GM21381 (cell line): ENCODE results near the gene ALDH6A1.

Experiments
- ATAC-seq: cut with Tn5 transposase; IDR thresholded peaks from one replicate; pipeline ENCODE4 v1.9.1; 2021; ENCODE audit warnings: mild to moderate bottlenecking, moderate library complexity; ENCODE audit not compliant: unreplicated experiment

The ALDH6A1 gene

GRCh38 chr14:74049876-74050495, 34.3 kb downstream of the ALDH6A1 start:
- ATAC-seq = no peak

DNA sequence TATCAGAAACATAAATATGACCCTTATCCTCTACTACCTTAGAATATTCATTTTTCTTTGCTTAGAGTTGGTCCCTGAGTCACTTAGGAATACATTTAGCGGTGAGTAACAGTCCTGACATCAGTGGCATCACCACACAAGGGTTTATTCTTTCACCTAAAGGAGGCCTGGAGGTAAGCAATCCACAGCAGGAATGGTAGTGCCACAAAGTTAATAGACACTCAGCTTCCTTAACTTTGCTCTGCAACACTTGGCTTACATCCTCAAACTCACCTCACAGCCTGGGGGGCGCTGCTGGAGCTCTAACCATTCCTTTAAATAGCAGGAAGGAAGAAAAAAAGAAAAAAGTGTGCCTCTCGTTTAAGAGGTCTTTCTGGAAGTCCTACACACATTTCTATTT, 36.0 kb downstream of the ALDH6A1 start:
- ATAC-seq = no peak

DNA sequence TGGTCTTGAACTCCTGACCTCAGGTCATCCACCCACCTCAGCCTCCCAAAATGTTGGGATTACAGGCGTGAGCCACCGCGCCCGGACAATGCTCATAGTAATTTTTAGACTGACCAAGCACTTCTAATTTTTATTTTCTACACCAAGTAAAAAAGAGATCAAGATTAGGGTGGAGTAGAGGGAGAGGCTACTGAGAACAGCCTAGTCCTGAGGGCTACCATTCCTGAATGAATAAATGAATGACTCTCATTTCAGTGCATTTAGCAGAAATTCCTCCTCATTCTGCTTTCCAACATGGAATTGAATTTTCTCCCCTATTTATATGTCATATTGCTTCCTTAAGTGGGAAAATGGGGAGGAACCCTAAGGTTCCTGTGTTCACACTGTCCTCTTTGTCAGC, 38.7 kb downstream of the ALDH6A1 start:
- ATAC-seq = no peak

- no peak for ATAC-seq
Observed at GRCh38 chr14:74042296-74042695, 42.0 kb downstream of the ALDH6A1 start.

DNA sequence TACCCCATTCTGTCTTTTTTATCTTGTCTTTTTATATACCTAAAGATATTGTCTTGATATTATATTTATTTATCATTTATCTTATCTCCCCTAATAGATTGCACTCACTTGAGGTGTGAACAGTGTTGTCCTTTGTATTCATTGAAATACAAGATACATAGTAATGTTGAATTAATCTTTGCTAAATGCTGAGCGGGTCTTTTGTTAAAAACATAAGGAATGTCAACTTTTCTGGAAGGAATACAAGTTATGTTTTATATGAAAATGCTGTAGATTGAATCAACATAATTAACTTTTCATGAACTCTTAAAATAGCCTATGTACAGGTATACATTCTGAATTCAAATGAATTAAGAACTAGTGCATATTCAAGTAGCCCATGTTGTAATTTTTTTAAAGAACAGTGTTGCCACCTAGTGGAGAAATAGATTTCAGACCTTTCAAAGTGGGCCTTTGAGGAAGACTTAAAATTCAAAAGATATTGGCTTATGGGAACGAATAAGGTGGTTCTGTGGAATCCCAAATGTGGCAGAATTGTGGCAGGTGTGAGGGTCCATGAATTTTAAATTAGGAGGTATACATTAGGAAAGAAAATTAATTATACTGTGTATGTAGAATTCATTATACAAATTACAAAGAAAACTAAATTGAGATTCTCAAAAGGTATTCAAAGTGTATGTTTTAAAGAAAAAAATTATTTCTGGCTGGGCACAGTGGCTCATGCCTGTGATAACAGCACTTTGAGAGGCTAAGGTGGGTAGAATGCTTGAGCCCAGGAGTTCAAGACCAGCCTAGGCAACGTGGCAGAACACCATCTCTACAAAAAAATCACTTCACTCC, 46.0 kb downstream of the ALDH6A1 start:
- no peak for ATAC-seq

DNA sequence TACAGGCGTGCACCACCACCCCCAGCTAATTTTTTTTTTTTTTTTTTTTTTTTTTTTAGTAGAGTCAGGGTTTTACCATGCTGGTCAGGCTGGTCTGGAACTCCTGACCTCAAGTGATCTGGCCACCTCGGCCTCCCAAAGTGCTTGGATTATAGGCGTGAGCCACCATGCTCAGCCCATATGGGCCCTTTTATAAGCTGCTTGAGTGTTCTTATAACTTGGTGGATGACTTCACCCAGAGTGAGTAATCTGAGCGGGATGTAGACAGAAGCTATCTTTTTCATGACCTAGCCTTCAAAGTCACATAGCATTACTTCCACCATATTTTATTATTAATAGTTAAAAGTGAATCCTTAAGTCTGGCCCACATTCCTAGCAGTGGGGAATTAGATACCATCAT, 48.7 kb downstream of the ALDH6A1 start:
- ATAC-seq = no peak

DNA sequence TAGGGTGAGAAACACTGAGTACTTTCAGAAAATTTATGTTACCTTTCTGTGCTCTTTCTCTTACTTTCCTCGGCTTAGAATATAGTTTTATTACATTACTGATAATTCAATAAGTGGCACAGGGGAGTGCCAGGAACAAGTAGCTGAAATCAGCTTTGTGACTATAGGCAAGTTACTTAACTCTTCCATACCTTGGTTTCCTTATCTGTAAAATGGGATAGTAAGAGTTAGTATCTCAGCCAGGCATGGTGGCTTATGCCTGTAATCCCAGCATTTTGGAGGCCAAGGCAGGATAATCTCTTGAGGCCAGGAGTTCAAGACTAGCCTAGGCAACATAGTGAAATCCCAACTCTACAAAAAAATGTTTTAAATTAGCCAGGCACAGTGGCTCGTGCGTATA, 49.7 kb downstream of the ALDH6A1 start:
- no peak for ATAC-seq

DNA sequence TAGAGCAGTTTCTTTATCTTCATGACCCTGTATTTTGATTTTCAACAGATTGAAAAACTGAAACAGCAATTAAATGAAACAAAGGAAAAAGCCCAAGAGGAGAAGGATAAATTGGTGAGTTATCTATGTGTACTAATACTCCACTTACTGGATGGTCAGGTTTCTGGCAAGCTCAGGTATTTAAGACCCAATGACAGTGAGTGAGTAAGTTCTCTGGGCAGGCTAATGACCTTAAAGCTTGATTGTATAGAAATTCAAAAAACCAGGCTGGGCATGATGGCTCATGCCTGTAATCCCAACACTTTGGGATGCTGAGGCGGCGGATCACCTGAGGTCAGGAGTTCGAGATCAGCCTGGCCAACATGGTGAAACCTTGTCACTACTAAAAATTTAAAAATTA, 55.1 kb downstream of the ALDH6A1 start:
- no peak for ATAC-seq

GRCh38 chr14:74022346-74022745, 61.9 kb downstream of the ALDH6A1 start:
- no peak for ATAC-seq

GRCh38 chr14:74019408-74020137, 64.7 kb downstream of the ALDH6A1 start:
- no peak for ATAC-seq

GRCh38 chr14:74018586-74019407, 65.5 kb downstream of the ALDH6A1 start, which contains the start of the genes BBOF1 and ENTPD5:
BBOF1 (plus strand) TSS chr14:74019349; CDS start chr14:74019479, 130 bp downstream.
ENTPD5 (minus strand) TSS chr14:74019288; CDS start chr14:73988102, 31,186 bp downstream.
- ATAC-seq = peak; percentile 94

DNA sequence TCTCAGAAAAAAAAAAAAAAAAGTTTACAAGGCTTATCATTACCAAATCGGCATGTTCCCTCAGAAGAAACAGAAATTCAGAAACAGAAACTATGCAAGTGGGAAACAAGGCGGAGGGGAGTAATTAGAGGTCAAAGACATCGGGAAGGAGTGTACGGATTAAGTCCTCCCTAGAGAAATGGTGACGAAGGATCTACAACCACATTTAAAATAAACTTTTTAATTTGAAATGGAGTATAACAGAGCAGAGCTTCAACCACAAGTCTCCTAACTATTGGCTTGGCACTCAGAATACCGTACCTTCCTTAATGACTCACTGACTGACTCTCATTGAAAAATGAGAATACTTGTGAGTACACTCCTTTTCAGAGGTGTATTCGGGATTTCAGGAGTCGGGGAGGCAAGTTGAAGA, 66.1 kb downstream of the ALDH6A1 start:
- no peak for ATAC-seq

DNA sequence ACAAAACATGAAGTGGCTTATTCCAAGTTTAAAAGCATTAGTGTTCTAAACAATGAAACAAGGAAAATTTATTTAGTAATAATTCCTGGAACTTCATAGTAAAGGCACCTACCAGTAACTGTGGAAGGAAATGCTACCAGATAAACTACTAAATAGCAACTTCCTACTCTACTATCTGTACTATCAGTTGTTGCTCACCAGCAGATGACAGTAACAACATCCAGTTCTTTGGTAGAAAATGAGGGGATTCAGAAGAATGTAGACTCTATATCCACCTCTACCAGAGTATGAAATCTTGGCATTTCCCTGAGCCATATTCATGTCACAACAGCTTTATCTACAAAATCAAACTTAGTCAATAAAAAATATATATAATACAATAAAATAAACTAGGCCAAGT, 68.3 kb downstream of the ALDH6A1 start:
- no peak for ATAC-seq

GRCh38 chr14:74015176-74015575, 69.1 kb downstream of the ALDH6A1 start:
- ATAC-seq = no peak

DNA sequence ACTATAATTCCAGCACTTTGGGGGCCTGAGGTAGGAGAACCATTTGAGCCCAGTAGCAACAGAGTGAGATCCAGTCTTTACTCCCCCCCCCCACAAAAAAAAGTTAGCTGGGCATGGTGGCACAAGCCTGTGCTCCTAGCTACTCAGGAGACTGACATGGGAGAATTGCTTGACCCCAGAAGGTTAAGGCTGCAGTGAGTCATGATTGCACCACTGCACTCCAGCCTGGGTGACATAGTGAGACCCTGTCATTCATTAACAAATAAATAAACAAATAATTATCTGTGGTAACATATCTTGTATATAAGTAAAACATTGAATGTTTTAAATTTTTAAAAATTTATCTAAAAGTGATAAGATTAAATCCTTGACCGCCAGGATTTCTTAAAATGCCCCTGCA, 70.0 kb downstream of the ALDH6A1 start:
- ATAC-seq = no peak

DNA sequence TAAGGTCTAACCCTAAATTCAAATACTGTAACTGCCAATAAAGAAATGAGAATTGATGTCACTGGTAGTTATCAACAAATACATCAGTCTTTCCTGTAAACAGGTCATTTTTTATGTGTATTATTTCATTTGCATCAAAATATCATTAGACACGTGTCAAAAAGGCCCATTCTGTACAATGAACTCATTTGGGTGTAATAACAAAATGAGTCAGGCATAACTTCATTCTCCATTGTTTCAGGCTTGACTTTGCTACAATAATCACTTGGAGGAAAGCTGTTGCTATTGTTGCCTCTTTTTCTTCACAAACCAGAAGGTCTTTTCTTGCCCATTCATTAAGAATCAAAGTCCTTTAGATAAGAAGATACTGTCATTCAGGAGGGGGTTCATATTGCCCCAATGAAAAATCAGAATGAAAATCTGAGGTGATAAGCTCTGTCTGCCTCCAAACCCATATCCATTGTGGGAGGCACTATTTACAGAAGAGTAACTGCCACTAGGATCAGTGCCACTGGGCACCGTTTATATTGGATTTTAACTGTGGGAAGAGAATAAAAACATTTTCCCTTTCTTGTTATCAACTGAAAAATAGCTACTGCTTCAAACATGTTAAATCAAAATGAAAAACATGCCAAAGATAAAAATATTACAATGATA, 75.3 kb downstream of the ALDH6A1 start:
- ATAC-seq = no peak
